PC-9 (cell line): ENCODE measurements around the gene ULK1. TPM values are rescaled to one million over a fixed set of nuclear protein-coding genes. Genes with fewer than 3 reads are reported as not detected.

Source experiments
- BruUV-seq: library from RNA; stranded (reverse); fragments of 400-500 nt; replicated peaks from 2 replicates; lab custom pipeline; 2021; lab: Mats Ljungman, UMichigan
- CTCF ChIA-PET: fragments of 300-600 bp; sonication (Branson Sonifier 250); formaldehyde crosslinking; loops from one replicate; lab custom pipeline; 2022; ENCODE audit warnings: antibody characterized with exemption; lab: Charles Lee
- POLR2A ChIA-PET: fragments of 300-600 bp; sonication (Branson Sonifier 250); formaldehyde crosslinking; loops from one replicate; lab custom pipeline; 2022; ENCODE audit warnings: antibody characterized with exemption; ENCODE audit not compliant: unreplicated experiment; lab: Charles Lee
- DNase-seq, 2 experiments: peaks; one replicate each; pipeline versions ENCODE4 v3.0.0 to v3.0.0-alpha.2; 2015 to 2022; ENCODE audit warnings: mixed read lengths in 1 of 2
- H2AFZ ChIP-seq: fragments of 200-600 bp; sonication (generic); 2 replicates; pipeline ENCODE4 v1.8.1; 2017; ENCODE audit warnings: antibody characterized with exemption
- H3F3A ChIP-seq: fragments of 200-600 bp; sonication (generic); 2 replicates; pipeline ENCODE4 v1.8.1; 2017; ENCODE audit warnings: antibody characterized with exemption, mild to moderate bottlenecking, low read depth; ENCODE audit not compliant: insufficient read depth
- H3K27ac ChIP-seq: fragments of 200-600 bp; sonication (generic); 2 replicates; pipeline ENCODE4 v1.6.1; 2016; ENCODE audit warnings: mixed run types
- H3K27me3 ChIP-seq: fragments of 200-600 bp; sonication (generic); 2 replicates; pipeline ENCODE4 v1.6.1; 2016; ENCODE audit warnings: low read depth, mixed run types; ENCODE audit not compliant: insufficient read depth
- H3K36me3 ChIP-seq: fragments of 200-600 bp; sonication (generic); 2 replicates; pipeline ENCODE4 v1.6.1; 2016; ENCODE audit warnings: low read depth, mixed run types
- H3K4me1 ChIP-seq: fragments of 200-600 bp; sonication (generic); replicated peaks from 2 replicates; pipeline ENCODE4 v1.6.1; 2016; ENCODE audit warnings: mixed run types; ENCODE audit not compliant: insufficient read depth
- H3K4me2 ChIP-seq: fragments of 200-600 bp; sonication (generic); 2 replicates; pipeline ENCODE4 v1.6.1; 2017; ENCODE audit warnings: mixed run types
- H3K4me3 ChIP-seq: fragments of 200-600 bp; sonication (generic); 2 replicates; pipeline ENCODE4 v1.6.1; 2016; ENCODE audit warnings: mixed run types
- H3K79me2 ChIP-seq: fragments of 200-600 bp; sonication (generic); 2 replicates; pipeline ENCODE4 v1.6.1; 2017; ENCODE audit warnings: low read depth, mixed run types
- H3K9me2 ChIP-seq: fragments of 200-600 bp; sonication (generic); 2 replicates; pipeline ENCODE4 v1.8.1; 2017; ENCODE audit warnings: mild to moderate bottlenecking; ENCODE audit not compliant: insufficient read depth
- H3K9me3 ChIP-seq: fragments of 200-600 bp; sonication (generic); 2 replicates; pipeline ENCODE4 v1.8.1; 2016; ENCODE audit warnings: low read depth; ENCODE audit not compliant: insufficient read depth
- H4K20me1 ChIP-seq: fragments of 200-600 bp; sonication (generic); 2 replicates; pipeline ENCODE4 v1.8.1; 2017; ENCODE audit not compliant: insufficient read depth
- CTCF ChIP-seq: fragments of 200-600 bp; sonication (generic); conservative IDR thresholded peaks from 2 replicates; pipeline ENCODE4 v1.6.1; 2017; ENCODE audit warnings: mixed run types, antibody characterized with exemption, mild to moderate bottlenecking, moderate library complexity
- EZH2 ChIP-seq: fragments of 200-600 bp; sonication (generic); IDR thresholded peaks from 2 replicates; pipeline ENCODE4 v1.8.0; 2017; ENCODE audit warnings: antibody characterized with exemption, low read depth
- intact Hi-C: fragments of 100-400 bp; cut with micrococcal nuclease; formaldehyde crosslinking; loops from one replicate; pipeline ENCODE4 v1.10.0; 2022; ENCODE audit not compliant: unreplicated experiment
- total RNA-seq: library from RNA; stranded (reverse); gene quantifications from 2 replicates; pipeline ENCODE4 v1.2.3, GENCODE V29; 2021

ULK1 gene
- total RNA-seq, 1 experiment from 2014 or later: 70.5 TPM

- peaks cover 15% of the 10 kb centered on the region for H3K4me1 ChIP-seq
- peak overlapping the region; percentile 75 for H2AFZ ChIP-seq
- H3K79me2 ChIP-seq: peaks cover 28% of the 10 kb centered on the region
- H3K36me3 ChIP-seq: peaks cover 4% of the 10 kb centered on the region; the same call in 1 of the 2 replicates
- DNase-seq: peak; percentile 86 to 88
- TF ChIP-seq EZH2 (no peak), CTCF (no peak)
- H3K9me2 ChIP-seq: no peaks in the 10 kb centered on the region
- H3F3A ChIP-seq: peaks cover 22% of the 10 kb centered on the region; the same call in 1 of the 2 replicates
- BruUV-seq: no TSS peak
- intact Hi-C loops: loop anchor here (1.0 to 2.0 kb wide), 4 partner anchors 17 to 53 kb away; partner anchors contain the start of gene EP400
- ChIA-PET POLR2A (no interaction called here), CTCF (interaction anchor here (0.7 kb wide), 1 partner anchor 28 kb away, joined by 3 read pairs; no protein-coding TSS in a partner anchor)
- no peaks in the 10 kb centered on the region for H3K9me3 ChIP-seq
- H3K4me3 ChIP-seq: peak overlapping the region; percentile 94
- H3K27me3 ChIP-seq: no peaks in the 10 kb centered on the region
- H3K27ac ChIP-seq: peak overlapping the region; percentile 86
- H4K20me1 ChIP-seq: peaks cover 11% of the 10 kb centered on the region
- H3K4me2 ChIP-seq: peak overlapping the region; percentile 92
These were observed 1.8 kb downstream of the ULK1 start for GRCh38 chr12:131896080-131896810.

- peaks cover 22% of the 10 kb centered on the region; the same call in 1 of the 2 replicates for H3F3A ChIP-seq
- BruUV-seq: no TSS peak
- H3K27ac ChIP-seq: peak overlapping the region; percentile 86
- peak overlapping the region; percentile 92 for H3K4me2 ChIP-seq
- peaks cover 33% of the 10 kb centered on the region for H3K79me2 ChIP-seq
- H3K9me2 ChIP-seq: no peaks in the 10 kb centered on the region
- intact Hi-C loops: loop anchor here (1.0 to 2.0 kb wide), 4 partner anchors 16 to 52 kb away; partner anchors contain the start of gene EP400
- peaks cover 16% of the 10 kb centered on the region for H4K20me1 ChIP-seq
- no peak for TF ChIP-seq CTCF
- H3K4me1 ChIP-seq: peaks cover 15% of the 10 kb centered on the region
- H2AFZ ChIP-seq: no peak overlapping the region
- peak overlapping the region; percentile 94; the same call in 1 of the 2 replicates for H3K4me3 ChIP-seq
- H3K27me3 ChIP-seq: no peaks in the 10 kb centered on the region
- CTCF ChIA-PET: interaction anchor here (0.7 kb wide), 1 partner anchor 27 kb away, joined by 3 read pairs; no protein-coding TSS in a partner anchor
- POLR2A ChIA-PET: no interaction called here
- H3K9me3 ChIP-seq: no peaks in the 10 kb centered on the region
- peaks cover 4% of the 10 kb centered on the region; the same call in 1 of the 2 replicates for H3K36me3 ChIP-seq
- peak in 1 of 2 experiments; percentile 63 for DNase-seq
These were observed 2.4 kb downstream of the ULK1 start for GRCh38 chr12:131896811-131897270.

- no peak for TF ChIP-seq CTCF
- no peak for TF ChIP-seq EZH2
- intact Hi-C loops: loop anchor here (2.0 kb wide), 2 partner anchors 16 to 52 kb away; partner anchors contain the start of gene EP400
- ChIA-PET POLR2A (no interaction called here), CTCF (no interaction called here)
- no TSS peak for BruUV-seq
- Histone ChIP-seq H4K20me1 (peaks cover 20% of the 10 kb centered on the region), H2AFZ (no peak overlapping the region), H3K27me3 (no peaks in the 10 kb centered on the region), H3K36me3 (peaks cover 4% of the 10 kb centered on the region; the same call in 1 of the 2 replicates), H3F3A (peaks cover 22% of the 10 kb centered on the region; the same call in 1 of the 2 replicates), H3K27ac (peak overlapping the region; percentile 86; the same call in 1 of the 2 replicates), H3K4me3 (no peak overlapping the region), H3K4me1 (peaks cover 15% of the 10 kb centered on the region), H3K9me3 (no peaks in the 10 kb centered on the region), H3K9me2 (no peaks in the 10 kb centered on the region), H3K79me2 (peaks cover 33% of the 10 kb centered on the region), H3K4me2 (peak overlapping the region; percentile 92; the same call in 1 of the 2 replicates)
- no peak for DNase-seq
These were observed 2.9 kb downstream of the ULK1 start for GRCh38 chr12:131897276-131897675.
